Loucy (cell line): ENCODE results near the gene DSG2.

Experiments
- EZH2phosphoT487 ChIP-seq: fragments of 200-600 bp; IDR thresholded peaks from 2 replicates; pipeline ENCODE4 v1.6.1; 2018; ENCODE audit warnings: antibody characterized with exemption, mild to moderate bottlenecking, moderate library complexity, borderline replicate concordance
- TF ChIP-seq, protein P1 (sequence below): fragments of 200-600 bp; sonication (generic); conservative IDR thresholded peaks from 2 replicates; pipeline ENCODE4 v1.5.1; 2014; ENCODE audit warnings: mild to moderate bottlenecking, antibody characterized with exemption, low read length

DNA sequence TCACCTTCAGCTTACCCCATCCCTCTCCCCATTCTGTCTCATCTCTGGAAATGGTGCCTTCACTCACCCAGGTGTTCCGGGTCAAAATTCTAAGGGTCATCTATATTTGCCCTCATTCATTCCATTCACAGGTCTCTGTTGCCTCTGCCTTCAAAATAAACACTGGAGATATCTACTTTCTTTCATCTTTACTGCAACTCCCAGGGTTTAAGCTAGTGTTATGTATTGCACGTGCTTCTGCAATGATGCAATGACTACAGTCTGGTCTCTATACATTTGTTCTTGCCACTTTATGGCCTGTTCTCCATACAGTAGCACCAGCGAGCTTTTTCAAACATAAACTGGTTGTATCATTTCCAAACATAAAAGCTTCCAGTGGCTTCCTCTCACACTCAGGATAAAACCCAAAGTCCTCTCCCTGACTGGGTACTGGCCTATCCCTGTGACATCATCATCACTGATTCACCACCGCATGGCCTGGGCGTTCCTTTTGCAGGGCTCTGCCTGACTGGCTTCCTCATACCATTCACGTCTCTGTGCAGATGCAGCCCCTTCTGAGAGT lies 14.3 kb downstream of the DSG2 start:
- TF ChIP-seq, protein P1, sequence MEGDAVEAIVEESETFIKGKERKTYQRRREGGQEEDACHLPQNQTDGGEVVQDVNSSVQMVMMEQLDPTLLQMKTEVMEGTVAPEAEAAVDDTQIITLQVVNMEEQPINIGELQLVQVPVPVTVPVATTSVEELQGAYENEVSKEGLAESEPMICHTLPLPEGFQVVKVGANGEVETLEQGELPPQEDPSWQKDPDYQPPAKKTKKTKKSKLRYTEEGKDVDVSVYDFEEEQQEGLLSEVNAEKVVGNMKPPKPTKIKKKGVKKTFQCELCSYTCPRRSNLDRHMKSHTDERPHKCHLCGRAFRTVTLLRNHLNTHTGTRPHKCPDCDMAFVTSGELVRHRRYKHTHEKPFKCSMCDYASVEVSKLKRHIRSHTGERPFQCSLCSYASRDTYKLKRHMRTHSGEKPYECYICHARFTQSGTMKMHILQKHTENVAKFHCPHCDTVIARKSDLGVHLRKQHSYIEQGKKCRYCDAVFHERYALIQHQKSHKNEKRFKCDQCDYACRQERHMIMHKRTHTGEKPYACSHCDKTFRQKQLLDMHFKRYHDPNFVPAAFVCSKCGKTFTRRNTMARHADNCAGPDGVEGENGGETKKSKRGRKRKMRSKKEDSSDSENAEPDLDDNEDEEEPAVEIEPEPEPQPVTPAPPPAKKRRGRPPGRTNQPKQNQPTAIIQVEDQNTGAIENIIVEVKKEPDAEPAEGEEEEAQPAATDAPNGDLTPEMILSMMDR: no peak
- no peak for TF ChIP-seq EZH2phosphoT487
